HG02588 (cell line): ENCODE measurements around the gene SSBP3.

Experiments
- ATAC-seq: cut with Tn5 transposase; IDR thresholded peaks from one replicate; pipeline ENCODE4 v1.9.1; 2021; ENCODE audit warnings: mild to moderate bottlenecking, moderate library complexity; ENCODE audit not compliant: unreplicated experiment

Gene SSBP3

GRCh38 chr1:54273092-54273794 is 133.0 kb downstream of the SSBP3 start:
- no peak for ATAC-seq

- no peak for ATAC-seq
These were observed 133.5 kb downstream of the SSBP3 start for GRCh38 chr1:54272772-54273091.

DNA sequence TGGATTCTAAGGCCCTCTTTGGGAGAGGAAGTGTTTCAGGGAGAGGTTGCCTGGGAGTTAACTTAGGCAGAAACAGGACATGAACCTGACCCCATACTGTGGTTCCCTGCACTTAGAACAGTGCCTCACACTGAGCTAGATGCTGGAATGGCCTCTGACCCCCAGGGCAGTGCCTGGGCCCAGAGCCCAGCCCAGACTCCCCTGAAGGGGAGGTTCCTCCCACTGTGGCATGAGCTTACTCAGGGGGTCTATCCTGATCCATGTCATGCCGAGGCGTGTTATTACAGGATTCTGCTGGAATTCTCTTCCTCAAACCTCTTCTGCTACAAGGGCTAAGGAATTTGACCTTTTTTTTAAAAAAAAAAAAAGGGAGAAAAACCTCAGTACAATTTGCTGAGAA is 134.1 kb downstream of the SSBP3 start:
- no peak for ATAC-seq

DNA sequence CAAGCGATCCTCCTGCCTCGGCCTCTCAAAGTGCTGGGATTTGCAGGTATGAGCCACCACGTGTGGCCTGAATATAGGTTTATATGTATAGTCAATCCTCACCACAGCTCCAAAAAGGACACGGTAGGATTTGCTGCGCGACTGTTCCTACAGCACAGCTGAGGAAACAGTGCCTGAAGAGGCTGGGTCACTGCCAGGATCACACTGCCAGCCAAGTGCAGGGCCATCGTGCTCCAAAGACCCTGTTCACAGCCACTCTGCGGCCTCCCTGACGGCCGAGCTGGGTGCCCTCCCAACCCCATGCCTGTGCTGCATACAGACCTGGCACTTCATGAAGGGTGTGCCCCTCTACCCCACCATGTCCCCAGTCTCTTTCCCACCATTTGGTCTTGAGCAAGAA is 134.9 kb downstream of the SSBP3 start:
- ATAC-seq: no peak

DNA sequence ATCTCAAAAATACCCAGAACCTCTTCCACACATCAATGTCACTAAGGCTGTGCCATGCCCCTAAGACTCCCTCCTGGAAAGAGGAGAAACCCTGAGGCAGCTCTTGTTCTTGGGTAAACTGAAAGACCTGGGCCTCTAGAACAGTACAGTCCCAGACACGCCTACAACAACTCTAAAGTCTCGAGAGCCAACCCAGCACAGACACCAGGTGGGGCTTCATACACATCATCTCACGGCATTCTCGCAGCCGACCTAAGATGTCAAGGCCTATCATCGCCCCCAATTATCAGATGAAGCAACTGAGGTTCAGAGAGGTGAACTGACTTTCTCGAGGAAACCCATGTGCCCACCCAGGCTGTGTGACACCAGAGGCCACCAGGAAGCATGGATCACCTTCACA is 135.7 kb downstream of the SSBP3 start:
- ATAC-seq: no peak

- no peak for ATAC-seq
These were observed 137.4 kb downstream of the SSBP3 start for GRCh38 chr1:54268762-54269297.

DNA sequence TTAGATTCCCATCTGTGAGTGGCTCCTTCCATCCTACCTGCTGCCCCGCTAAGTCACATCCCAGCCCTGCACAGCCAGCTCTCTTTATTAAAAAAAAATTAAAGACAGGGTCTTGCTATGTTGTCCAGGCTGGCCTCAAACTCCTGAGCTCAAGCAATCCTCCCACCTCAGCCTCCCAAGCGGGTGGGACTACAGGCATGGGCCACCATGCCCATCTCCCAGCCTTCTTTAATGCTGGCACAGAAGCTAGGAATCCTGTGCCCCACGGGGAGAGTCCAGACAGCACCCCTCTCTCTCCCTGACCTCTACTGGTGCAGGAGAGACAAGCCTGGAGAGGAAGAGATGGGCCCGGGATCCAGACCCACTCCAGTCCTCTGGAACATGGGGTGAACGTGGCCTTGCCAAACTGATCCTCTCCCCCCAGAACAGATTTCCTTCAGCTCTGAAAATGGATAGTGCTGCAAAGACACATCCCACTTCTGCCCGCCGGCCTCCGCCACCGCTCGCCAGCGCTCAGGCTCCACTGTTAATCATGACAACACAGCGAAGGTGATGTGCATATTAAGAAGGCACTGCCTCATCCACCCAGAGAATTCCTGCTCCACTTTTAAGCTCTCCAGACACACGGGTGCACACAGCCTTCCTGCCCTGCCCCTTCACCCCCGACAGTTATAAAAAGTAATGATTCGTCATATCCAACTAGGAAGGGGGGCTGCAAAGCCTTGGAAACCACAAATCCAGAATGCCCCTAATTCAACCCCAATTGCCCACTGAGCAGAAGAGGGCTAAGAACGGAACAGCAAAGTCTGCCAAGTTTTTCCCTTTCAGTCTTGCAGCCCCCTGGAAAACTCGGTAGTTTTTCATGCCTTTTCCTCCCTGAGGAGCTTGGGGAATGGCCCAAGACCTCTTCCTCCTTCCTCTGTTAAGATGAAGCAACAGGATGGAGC is 138.1 kb downstream of the SSBP3 start:
- ATAC-seq: no peak

GRCh38 chr1:54266908-54267307 is 139.3 kb downstream of the SSBP3 start:
- ATAC-seq: no peak

GRCh38 chr1:54266195-54266594 is 140.0 kb downstream of the SSBP3 start:
- ATAC-seq: no peak

DNA sequence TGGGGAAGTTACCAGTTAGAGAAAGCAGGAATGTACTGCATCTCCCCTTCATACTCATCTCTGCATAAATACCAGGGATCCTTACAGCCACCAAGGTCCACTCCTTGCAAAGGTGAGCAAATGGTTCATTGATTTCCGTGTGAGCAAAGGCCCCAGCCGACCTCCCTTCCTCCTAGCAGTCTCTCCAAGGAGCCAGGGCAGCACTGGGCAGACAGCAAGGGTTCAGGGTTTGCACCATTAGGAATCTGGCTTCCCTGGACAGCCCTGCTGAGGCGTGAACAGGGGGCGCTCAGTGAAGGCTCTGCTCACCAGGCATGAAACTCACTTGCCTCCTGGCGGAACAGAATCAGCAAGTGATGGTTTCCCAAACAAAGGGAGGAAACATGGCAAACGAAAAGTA is 140.5 kb downstream of the SSBP3 start:
- ATAC-seq: no peak

GRCh38 chr1:54265126-54265525 is 141.1 kb downstream of the SSBP3 start:
- no peak for ATAC-seq

- ATAC-seq: no peak
These were observed 142.5 kb downstream of the SSBP3 start for GRCh38 chr1:54263601-54264226.

- no peak for ATAC-seq
These were observed 143.9 kb downstream of the SSBP3 start for GRCh38 chr1:54262244-54262643.

GRCh38 chr1:54260810-54261209 is 145.4 kb downstream of the SSBP3 start:
- no peak for ATAC-seq

DNA sequence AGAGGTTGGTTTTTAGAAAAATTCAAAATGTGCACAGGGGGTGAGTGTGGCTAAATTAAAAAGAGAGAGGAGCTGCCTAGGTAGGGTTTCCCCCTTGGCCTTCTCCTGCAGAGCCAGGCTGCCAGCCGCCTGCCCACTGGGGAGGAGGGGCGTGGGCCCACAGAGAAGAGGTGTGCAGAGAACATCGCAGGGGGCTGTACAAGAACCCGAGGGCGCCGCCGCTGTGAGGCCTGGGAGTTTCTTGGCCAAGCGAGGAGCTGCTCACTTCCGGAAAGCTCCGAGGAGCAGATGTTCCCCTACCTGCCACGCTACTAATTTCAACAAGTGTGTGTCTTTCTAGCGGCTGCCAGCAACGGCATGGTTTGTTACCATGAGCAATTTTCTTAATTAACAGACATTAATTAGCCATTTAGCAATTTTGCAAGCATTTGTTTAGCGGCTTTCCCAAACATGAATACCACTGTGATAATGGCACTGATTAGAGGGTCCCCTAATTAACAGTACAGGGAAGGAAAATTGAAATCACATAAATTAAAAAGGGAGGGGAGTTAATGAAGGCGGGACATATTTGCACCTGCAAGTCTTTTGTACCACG is 146.6 kb downstream of the SSBP3 start:
- no peak for ATAC-seq

- ATAC-seq: no peak
These were observed 148.3 kb downstream of the SSBP3 start for GRCh38 chr1:54257876-54258275.

- ATAC-seq: no peak
These were observed 148.9 kb downstream of the SSBP3 start for GRCh38 chr1:54257346-54257620.

DNA sequence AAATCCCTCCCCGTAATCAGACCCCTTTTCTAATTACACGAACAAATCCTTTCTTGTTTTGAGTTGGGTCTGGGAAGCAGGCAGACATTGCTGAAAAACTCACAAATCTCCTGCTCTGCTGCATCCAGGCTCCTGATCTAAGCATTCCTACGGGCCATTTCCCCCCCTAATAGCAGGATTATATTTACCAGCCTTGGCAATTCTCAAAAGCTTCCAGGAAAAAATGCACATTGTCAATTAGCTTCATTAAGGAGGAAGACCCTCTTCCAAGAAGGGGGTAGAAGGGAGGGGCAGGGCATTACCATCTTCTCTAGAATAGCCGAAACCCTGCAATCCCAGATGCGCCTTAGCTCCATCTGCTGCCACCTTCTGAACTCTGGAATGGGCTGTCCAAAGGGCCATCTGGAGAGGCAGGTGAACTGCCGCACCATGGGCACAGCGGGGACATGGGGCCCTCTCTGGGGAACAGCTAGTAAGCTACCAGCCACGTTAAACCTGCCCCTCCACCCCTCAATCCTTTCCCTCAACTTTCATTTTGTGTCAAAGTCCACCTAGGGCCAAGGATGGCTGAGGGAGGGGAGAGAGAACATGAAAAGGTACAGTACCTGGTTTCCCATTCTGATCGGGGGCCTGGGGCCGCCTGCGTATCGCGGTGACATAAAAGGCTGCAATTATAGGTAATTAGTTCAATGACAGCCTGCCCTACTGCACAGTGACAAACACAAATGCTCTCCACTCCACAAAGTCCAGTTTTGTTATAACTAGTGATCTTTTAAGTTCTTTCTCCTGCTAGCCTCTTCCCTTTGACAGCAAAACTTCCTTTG is 149.5 kb downstream of the SSBP3 start:
- no peak for ATAC-seq

- ATAC-seq: no peak
These were observed 151.0 kb downstream of the SSBP3 start for GRCh38 chr1:54255026-54255702.

- ATAC-seq: no peak
These were observed 152.1 kb downstream of the SSBP3 start for GRCh38 chr1:54254055-54254454.
